Measurements from ENCODE around the gene C16orf95. TPM values are rescaled to one million over a fixed set of nuclear protein-coding genes. Genes with fewer than 3 reads are reported as not detected.

C16orf95 gene
- polyA plus RNA-seq, 2 of the 4 experiments (the other 2 are of a cell fraction), result 3.5 to 6.3 TPM

DNA sequence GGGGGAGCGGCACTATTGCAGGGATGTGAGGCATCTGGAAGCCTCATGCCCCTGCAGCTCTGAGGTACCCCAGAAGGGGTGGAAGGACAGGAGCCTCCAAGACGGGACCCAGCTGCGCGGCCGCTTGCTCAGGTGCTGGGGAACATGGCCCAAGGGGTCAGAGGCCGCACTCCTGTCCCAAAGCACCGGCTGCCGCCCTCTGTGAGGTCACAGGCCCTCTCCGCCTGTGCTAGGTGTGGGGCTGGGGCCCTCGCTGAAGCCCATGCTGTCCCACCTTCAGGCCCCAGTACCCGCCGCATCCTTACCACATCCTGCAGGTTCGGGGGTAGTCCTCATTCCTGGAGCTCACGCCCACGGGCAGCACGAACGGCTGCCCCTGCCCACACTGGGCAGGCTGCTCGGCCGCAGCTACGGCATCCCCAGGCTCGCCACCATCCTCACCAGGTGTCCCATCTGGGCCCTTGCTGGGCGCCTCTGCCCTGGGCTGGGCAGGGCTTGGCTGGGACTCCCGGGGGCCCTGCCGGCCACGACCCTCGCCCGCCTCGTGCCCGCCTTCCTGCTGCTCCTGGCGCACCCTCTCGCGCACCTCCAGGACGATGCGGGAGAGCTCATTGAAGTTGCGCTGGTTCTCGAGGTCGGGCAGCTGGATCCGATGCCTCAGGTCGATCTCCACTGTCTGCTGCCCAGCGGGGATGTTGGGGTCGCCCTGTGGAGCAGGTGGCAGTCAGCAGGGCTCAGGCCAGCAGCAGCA lies 16.6 kb upstream of the C16orf95 start:
- no peaks in the 10 kb centered on the region for H3K4me1 ChIP-seq
- H3K4me3 ChIP-seq, result no peak overlapping the region
- no peak for DNase-seq (ENCODE audit: low read depth in 1 of 2, low spot score in 1 of 2)
- POLR2A ChIA-PET, result interaction anchor here (1.6 kb wide), 1 partner anchor 17 kb away, joined by 4 read pairs; the partner anchor contains the start of gene C16orf95
- CTCF ChIA-PET, result interaction anchor here (1.2 to 4.2 kb wide), 4 partner anchors 9 to 303 kb away, joined by 3 to 23 read pairs (median 10); partner anchors contain the start of gene C16orf95
- H3K27ac ChIP-seq, result no peak overlapping the region
- no peaks in the 10 kb centered on the region for H3K9me3 ChIP-seq
- no peak for FAIRE-seq
- ATAC-seq, result no peak; a peak in 1 of 6 replicates
- WGBS (ENCODE audit: missing lambda C conversion rate), result 94% methylated on average over 35 of the region's 41 CpGs
- no peak overlapping the region for H3K4me2 ChIP-seq
- TF ChIP-seq, protein P1, sequence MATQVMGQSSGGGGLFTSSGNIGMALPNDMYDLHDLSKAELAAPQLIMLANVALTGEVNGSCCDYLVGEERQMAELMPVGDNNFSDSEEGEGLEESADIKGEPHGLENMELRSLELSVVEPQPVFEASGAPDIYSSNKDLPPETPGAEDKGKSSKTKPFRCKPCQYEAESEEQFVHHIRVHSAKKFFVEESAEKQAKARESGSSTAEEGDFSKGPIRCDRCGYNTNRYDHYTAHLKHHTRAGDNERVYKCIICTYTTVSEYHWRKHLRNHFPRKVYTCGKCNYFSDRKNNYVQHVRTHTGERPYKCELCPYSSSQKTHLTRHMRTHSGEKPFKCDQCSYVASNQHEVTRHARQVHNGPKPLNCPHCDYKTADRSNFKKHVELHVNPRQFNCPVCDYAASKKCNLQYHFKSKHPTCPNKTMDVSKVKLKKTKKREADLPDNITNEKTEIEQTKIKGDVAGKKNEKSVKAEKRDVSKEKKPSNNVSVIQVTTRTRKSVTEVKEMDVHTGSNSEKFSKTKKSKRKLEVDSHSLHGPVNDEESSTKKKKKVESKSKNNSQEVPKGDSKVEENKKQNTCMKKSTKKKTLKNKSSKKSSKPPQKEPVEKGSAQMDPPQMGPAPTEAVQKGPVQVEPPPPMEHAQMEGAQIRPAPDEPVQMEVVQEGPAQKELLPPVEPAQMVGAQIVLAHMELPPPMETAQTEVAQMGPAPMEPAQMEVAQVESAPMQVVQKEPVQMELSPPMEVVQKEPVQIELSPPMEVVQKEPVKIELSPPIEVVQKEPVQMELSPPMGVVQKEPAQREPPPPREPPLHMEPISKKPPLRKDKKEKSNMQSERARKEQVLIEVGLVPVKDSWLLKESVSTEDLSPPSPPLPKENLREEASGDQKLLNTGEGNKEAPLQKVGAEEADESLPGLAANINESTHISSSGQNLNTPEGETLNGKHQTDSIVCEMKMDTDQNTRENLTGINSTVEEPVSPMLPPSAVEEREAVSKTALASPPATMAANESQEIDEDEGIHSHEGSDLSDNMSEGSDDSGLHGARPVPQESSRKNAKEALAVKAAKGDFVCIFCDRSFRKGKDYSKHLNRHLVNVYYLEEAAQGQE (IDR thresholded peaks at IDR 0.05), result no peak
- TF ChIP-seq JUNB (IDR thresholded peaks at IDR 0.05), result no peak
- TF ChIP-seq HOXA7 (CRISPR knock-in tag; IDR thresholded peaks at IDR 0.05), result no peak
- no peak for TF ChIP-seq KDM1A (IDR thresholded peaks at IDR 0.05; ENCODE audit: low read depth)
- no peak for TF ChIP-seq KDM5A (IDR thresholded peaks at IDR 0.05)
- TF ChIP-seq CHD4 (IDR thresholded peaks at IDR 0.05; ENCODE audit: borderline replicate concordance), result no peak
- TF ChIP-seq RARB (CRISPR knock-in tag; IDR thresholded peaks at IDR 0.05), result no peak
- no peak for TF ChIP-seq JUN (IDR thresholded peaks at IDR 0.05)
- TF ChIP-seq ZSCAN20 (CRISPR knock-in tag; IDR thresholded peaks at IDR 0.05), result no peak
- TF ChIP-seq FOXS1 (CRISPR knock-in tag; IDR thresholded peaks at IDR 0.05), result no peak
- no peak for TF ChIP-seq CBX8 (IDR thresholded peaks at IDR 0.05)
- TF ChIP-seq, protein P2, sequence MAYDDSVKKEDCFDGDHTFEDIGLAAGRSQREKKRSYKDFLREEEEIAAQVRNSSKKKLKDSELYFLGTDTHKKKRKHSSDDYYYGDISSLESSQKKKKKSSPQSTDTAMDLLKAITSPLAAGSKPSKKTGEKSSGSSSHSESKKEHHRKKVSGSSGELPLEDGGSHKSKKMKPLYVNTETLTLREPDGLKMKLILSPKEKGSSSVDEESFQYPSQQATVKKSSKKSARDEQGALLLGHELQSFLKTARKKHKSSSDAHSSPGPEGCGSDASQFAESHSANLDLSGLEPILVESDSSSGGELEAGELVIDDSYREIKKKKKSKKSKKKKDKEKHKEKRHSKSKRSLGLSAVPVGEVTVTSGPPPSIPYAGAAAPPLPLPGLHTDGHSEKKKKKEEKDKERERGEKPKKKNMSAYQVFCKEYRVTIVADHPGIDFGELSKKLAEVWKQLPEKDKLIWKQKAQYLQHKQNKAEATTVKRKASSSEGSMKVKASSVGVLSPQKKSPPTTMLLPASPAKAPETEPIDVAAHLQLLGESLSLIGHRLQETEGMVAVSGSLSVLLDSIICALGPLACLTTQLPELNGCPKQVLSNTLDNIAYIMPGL (CRISPR knock-in tag; IDR thresholded peaks at IDR 0.05; ENCODE audit: borderline replicate concordance), result no peak

DNA sequence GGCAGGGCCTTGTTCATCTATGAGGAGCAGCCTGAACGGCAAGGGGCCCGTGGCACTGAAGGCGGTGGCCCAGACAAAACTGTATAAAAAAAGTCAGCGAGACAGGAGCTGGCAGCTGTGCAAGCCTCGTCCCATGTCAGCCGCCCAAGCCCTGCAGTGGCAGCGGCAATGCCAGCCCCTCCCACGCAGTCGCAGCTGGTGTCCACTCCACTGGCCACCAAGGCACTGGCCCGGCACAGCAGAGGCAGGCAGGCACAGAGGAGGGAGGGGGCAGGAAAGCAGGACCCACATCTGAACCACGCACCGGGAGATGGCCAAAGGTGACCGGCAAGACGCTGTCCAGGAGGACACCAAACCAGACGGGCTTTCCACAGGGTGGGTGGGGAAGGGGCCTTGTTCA lies 15.9 kb upstream of the C16orf95 start:
- Histone ChIP-seq H3K4me1 (no peaks in the 10 kb centered on the region), H3K27ac (no peak overlapping the region), H3K4me3 (no peak overlapping the region), H3K9me3 (no peaks in the 10 kb centered on the region), H3K4me2 (no peak overlapping the region)
- TF ChIP-seq, protein P3, sequence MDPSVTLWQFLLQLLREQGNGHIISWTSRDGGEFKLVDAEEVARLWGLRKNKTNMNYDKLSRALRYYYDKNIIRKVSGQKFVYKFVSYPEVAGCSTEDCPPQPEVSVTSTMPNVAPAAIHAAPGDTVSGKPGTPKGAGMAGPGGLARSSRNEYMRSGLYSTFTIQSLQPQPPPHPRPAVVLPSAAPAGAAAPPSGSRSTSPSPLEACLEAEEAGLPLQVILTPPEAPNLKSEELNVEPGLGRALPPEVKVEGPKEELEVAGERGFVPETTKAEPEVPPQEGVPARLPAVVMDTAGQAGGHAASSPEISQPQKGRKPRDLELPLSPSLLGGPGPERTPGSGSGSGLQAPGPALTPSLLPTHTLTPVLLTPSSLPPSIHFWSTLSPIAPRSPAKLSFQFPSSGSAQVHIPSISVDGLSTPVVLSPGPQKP (IDR thresholded peaks at IDR 0.05; ENCODE audit: low read depth, low read length), result no peak
- TF ChIP-seq HOXB13 (CRISPR knock-in tag; IDR thresholded peaks at IDR 0.05; ENCODE audit: low read depth) (no peak), MAZ (IDR thresholded peaks at IDR 0.05; ENCODE audit: borderline replicate concordance, low read depth, low read length) (no peak), ZSCAN20 (CRISPR knock-in tag; IDR thresholded peaks at IDR 0.05) (no peak), EP300 (IDR thresholded peaks at IDR 0.05) (no peak), EHMT2 (IDR thresholded peaks at IDR 0.05; ENCODE audit: low read depth) (no peak), HOXA7 (CRISPR knock-in tag; IDR thresholded peaks at IDR 0.05) (no peak), SMC3 (IDR thresholded peaks at IDR 0.05) (no peak), FOSB (CRISPR knock-in tag; IDR thresholded peaks at IDR 0.05) (no peak), ZNF302 (CRISPR knock-in tag; IDR thresholded peaks at IDR 0.05) (no peak), SREBF2 (IDR thresholded peaks at IDR 0.05) (no peak)
- TF ChIP-seq, protein P4, sequence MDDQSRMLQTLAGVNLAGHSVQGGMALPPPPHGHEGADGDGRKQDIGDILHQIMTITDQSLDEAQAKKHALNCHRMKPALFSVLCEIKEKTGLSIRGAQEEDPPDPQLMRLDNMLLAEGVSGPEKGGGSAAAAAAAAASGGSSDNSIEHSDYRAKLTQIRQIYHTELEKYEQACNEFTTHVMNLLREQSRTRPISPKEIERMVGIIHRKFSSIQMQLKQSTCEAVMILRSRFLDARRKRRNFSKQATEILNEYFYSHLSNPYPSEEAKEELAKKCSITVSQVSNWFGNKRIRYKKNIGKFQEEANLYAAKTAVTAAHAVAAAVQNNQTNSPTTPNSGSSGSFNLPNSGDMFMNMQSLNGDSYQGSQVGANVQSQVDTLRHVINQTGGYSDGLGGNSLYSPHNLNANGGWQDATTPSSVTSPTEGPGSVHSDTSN (IDR thresholded peaks at IDR 0.05), result no peak
- TF ChIP-seq, protein P5, sequence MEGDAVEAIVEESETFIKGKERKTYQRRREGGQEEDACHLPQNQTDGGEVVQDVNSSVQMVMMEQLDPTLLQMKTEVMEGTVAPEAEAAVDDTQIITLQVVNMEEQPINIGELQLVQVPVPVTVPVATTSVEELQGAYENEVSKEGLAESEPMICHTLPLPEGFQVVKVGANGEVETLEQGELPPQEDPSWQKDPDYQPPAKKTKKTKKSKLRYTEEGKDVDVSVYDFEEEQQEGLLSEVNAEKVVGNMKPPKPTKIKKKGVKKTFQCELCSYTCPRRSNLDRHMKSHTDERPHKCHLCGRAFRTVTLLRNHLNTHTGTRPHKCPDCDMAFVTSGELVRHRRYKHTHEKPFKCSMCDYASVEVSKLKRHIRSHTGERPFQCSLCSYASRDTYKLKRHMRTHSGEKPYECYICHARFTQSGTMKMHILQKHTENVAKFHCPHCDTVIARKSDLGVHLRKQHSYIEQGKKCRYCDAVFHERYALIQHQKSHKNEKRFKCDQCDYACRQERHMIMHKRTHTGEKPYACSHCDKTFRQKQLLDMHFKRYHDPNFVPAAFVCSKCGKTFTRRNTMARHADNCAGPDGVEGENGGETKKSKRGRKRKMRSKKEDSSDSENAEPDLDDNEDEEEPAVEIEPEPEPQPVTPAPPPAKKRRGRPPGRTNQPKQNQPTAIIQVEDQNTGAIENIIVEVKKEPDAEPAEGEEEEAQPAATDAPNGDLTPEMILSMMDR (IDR thresholded peaks at IDR 0.05), result no peak
- ATAC-seq (no peak), FAIRE-seq (no peak), DNase-seq (ENCODE audit: low read depth in 1 of 2, low spot score in 1 of 2) (no peak)
- CTCF ChIA-PET, result interaction anchor here (0.7 to 4.2 kb wide), 5 partner anchors 9 to 815 kb away, joined by 3 to 23 read pairs (median 3); partner anchors contain the start of gene C16orf95
- POLR2A ChIA-PET, result interaction anchor here (1.6 kb wide), 1 partner anchor 16 kb away, joined by 4 read pairs; the partner anchor contains the start of gene C16orf95
- WGBS (ENCODE audit: missing lambda C conversion rate), result 96% methylated on average over 12 of the region's 15 CpGs

All from A549 (cell line).